Suprapubic skin (tissue), 4 donors: Measurements from ENCODE around the gene EFHD2. TPM values are rescaled to one million over a fixed set of nuclear protein-coding genes. Genes with fewer than 3 reads are reported as not detected.

ENCODE experiments used
- DNase-seq, 2 donors: peaks; one replicate each; pipeline ENCODE4 v3.0.0-alpha.2; 2019; ENCODE audit warnings: low spot score in 2 of 2
- H3K27ac ChIP-seq: fragments of 200-600 bp; sonication (generic); one replicate; pipeline ENCODE4 v1.5.1; 2019
- H3K27me3 ChIP-seq: fragments of 200-600 bp; sonication (generic); one replicate; pipeline ENCODE4 v1.5.1; 2019
- H3K36me3 ChIP-seq: fragments of 200-600 bp; sonication (generic); one replicate; pipeline ENCODE4 v1.5.1; 2019
- H3K4me1 ChIP-seq: fragments of 200-600 bp; sonication (generic); one replicate; pipeline ENCODE4 v1.5.1; 2019
- H3K4me3 ChIP-seq: fragments of 200-600 bp; sonication (generic); one replicate; pipeline ENCODE4 v1.5.1; 2019; ENCODE audit warnings: mild to moderate bottlenecking
- H3K9me3 ChIP-seq: fragments of 200-600 bp; sonication (generic); one replicate; pipeline ENCODE4 v1.5.1; 2019
- CTCF ChIP-seq, 2 donors: fragments of 200-600 bp in 1 of 2; fragments of 450-650 bp in 1 of 2; sonication (generic) in 1 of 2; IDR thresholded peaks; one replicate each; pipeline ENCODE4 v1.5.1; 2016 to 2019; ENCODE audit warnings: antibody characterized with exemption in 2 of 2, mild to moderate bottlenecking in 1 of 2, moderate library complexity in 1 of 2
- EP300 ChIP-seq: sonication (generic); formaldehyde crosslinking; IDR thresholded peaks from one replicate; pipeline ENCODE4 v1.6.1; 2017; ENCODE audit warnings: antibody characterized with exemption
- POLR2A ChIP-seq, 2 donors: fragments of 450-650 bp; IDR thresholded peaks; one replicate each; pipeline ENCODE4 v1.6.1; 2017; ENCODE audit warnings: antibody characterized with exemption in 2 of 2, mild to moderate bottlenecking in 2 of 2, moderate library complexity in 2 of 2
- POLR2AphosphoS5 ChIP-seq, 3 donors: sonication (generic); formaldehyde crosslinking; IDR thresholded peaks; one replicate each; pipeline ENCODE4 v1.6.1; 2017; ENCODE audit warnings: antibody characterized with exemption in 3 of 3
- WGBS: methylation state at CpG from one replicate; pipeline ENCODE4 v1.1.5; 2018; 5-methylcytosine and 5-hydroxymethylcytosine counted together
- total RNA-seq, 4 donors: library from RNA; depleted of rRNA; stranded (reverse); fragments of >200 nt; gene quantifications; one replicate each; pipeline ENCODE4 v1.1.0, GENCODE V29; 2016

Gene EFHD2
- total RNA-seq, 4 donors from 2014 or later = 43.5 to 54.4 (median 49.9) TPM

- TF ChIP-seq POLR2AphosphoS5 (IDR thresholded peaks at IDR 0.05) = no peak
- Histone ChIP-seq H3K27ac (no peak overlapping the region), H3K36me3 (no peaks in the 10 kb centered on the region), H3K4me3 (no peak overlapping the region), H3K27me3 (no peaks in the 10 kb centered on the region), H3K4me1 (peaks cover 2% of the 10 kb centered on the region), H3K9me3 (no peaks in the 10 kb centered on the region)
- DNase-seq = no peak
- 46% methylated on average over 4 of the region's 4 CpGs for WGBS
Measured at GRCh38 chr1:15391366-15391765, 18.3 kb upstream of the EFHD2 start.

- H3K4me3 ChIP-seq = no peak overlapping the region
- H3K36me3 ChIP-seq = no peaks in the 10 kb centered on the region
- H3K9me3 ChIP-seq = no peaks in the 10 kb centered on the region
- no peak for DNase-seq
- no peak for TF ChIP-seq POLR2AphosphoS5 (IDR thresholded peaks at IDR 0.05)
- no peak for TF ChIP-seq POLR2A (IDR thresholded peaks at IDR 0.05)
- TF ChIP-seq EP300 = no peak
- TF ChIP-seq CTCF (IDR thresholded peaks at IDR 0.05) = no peak
- WGBS = 74% methylated on average over 9 of the region's 9 CpGs
- H3K27me3 ChIP-seq = no peaks in the 10 kb centered on the region
- no peak overlapping the region for H3K27ac ChIP-seq
- peaks cover 2% of the 10 kb centered on the region for H3K4me1 ChIP-seq
Measured at GRCh38 chr1:15393475-15394257, 16.0 kb upstream of the EFHD2 start.

GRCh38 chr1:15394258-15394690 is 15.4 kb upstream of the EFHD2 start:
- no peaks in the 10 kb centered on the region for H3K9me3 ChIP-seq
- H3K27ac ChIP-seq = no peak overlapping the region
- peaks cover 2% of the 10 kb centered on the region for H3K4me1 ChIP-seq
- no peaks in the 10 kb centered on the region for H3K36me3 ChIP-seq
- 62% methylated on average over 3 of the region's 3 CpGs for WGBS
- H3K4me3 ChIP-seq = no peak overlapping the region
- TF ChIP-seq POLR2A (IDR thresholded peaks at IDR 0.05) (no peak), EP300 (no peak), POLR2AphosphoS5 (IDR thresholded peaks at IDR 0.05) (no peak), CTCF (IDR thresholded peaks at IDR 0.05) (no peak)
- no peak for DNase-seq
- no peaks in the 10 kb centered on the region for H3K27me3 ChIP-seq

GRCh38 chr1:15397236-15397635 is 12.5 kb upstream of the EFHD2 start:
- H3K9me3 ChIP-seq = no peaks in the 10 kb centered on the region
- no peak overlapping the region for H3K27ac ChIP-seq
- no peaks in the 10 kb centered on the region for H3K27me3 ChIP-seq
- H3K4me3 ChIP-seq = no peak overlapping the region
- peaks cover 11% of the 10 kb centered on the region for H3K4me1 ChIP-seq
- no peaks in the 10 kb centered on the region for H3K36me3 ChIP-seq
- no peak for DNase-seq
- 98% methylated on average over 2 of the region's 2 CpGs for WGBS
- TF ChIP-seq EP300 (no peak), POLR2A (IDR thresholded peaks at IDR 0.05) (no peak)

GRCh38 chr1:15399710-15400109 is 10.0 kb upstream of the EFHD2 start:
- Histone ChIP-seq H3K4me1 (peaks cover 11% of the 10 kb centered on the region), H3K4me3 (no peak overlapping the region), H3K27me3 (no peaks in the 10 kb centered on the region), H3K9me3 (no peaks in the 10 kb centered on the region), H3K36me3 (no peaks in the 10 kb centered on the region), H3K27ac (no peak overlapping the region)
- no peak for DNase-seq
- WGBS = 100% methylated on average over 2 of the region's 2 CpGs
- TF ChIP-seq POLR2A (IDR thresholded peaks at IDR 0.05) (no peak), POLR2AphosphoS5 (IDR thresholded peaks at IDR 0.05) (no peak), CTCF (IDR thresholded peaks at IDR 0.05) (no peak), EP300 (no peak)

- no peak for DNase-seq
- no peak overlapping the region for H3K4me3 ChIP-seq
- H3K27ac ChIP-seq = peak overlapping the region; percentile 71
- H3K4me1 ChIP-seq = peaks cover 11% of the 10 kb centered on the region
- WGBS = 61% methylated on average over 3 of the region's 3 CpGs
- no peaks in the 10 kb centered on the region for H3K27me3 ChIP-seq
- no peaks in the 10 kb centered on the region for H3K36me3 ChIP-seq
- no peaks in the 10 kb centered on the region for H3K9me3 ChIP-seq
- TF ChIP-seq POLR2A (IDR thresholded peaks at IDR 0.05) (no peak), POLR2AphosphoS5 (IDR thresholded peaks at IDR 0.05) (peak in 1 of 3 donors; percentile 33)
Measured at GRCh38 chr1:15400627-15401026, 9.1 kb upstream of the EFHD2 start.
